ENCODE results near the gene FBXL13. TPM values are rescaled to one million over a fixed set of nuclear protein-coding genes. Genes with fewer than 3 reads are reported as not detected.

The FBXL13 gene
- total RNA-seq, 3 donors from 2014 or later (not counting 1 experiment from before 2014, with no cell fraction given), result 0.70 to 0.89 (median 0.85) TPM

DNA sequence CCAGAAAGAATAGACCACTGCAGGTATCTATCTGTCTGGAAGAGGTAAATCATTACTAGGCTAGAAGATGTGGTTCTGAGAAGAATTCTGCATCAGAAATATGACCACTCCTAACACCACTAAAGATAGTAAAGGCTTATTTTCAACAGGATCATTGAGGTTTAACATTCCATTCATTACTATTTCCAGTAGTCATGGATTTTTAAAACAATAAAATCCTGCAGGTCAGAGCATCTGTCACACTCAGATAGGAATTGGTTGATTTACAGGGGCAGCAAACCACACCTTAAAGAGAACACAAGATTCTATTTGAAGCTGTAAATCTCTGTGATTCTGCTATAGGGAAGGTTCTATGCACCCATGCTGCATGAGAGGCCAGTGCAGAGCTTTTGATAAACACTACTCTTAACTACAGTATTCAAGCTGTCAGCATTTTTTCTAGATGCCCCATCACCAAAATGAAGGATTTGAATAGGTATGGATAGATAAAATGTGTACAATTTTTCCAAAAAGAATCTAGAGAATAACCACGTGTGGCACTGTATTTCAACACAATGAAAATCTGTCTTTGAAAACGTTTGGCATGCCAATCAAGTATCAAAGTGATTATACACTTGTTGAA, 147.2 kb downstream of the FBXL13 start:
- Mint-ChIP-seq H3K27ac (no peak overlapping the region), H3K4me1 (no peaks in the 10 kb centered on the region), H3K9me3 (no peaks in the 10 kb centered on the region), H3K27me3 (ENCODE audit: low read depth in 2 of 2) (no peaks in the 10 kb centered on the region), H3K4me3 (no peak overlapping the region), H3K36me3 (no peaks in the 10 kb centered on the region)
- TF ChIP-seq, protein P1, sequence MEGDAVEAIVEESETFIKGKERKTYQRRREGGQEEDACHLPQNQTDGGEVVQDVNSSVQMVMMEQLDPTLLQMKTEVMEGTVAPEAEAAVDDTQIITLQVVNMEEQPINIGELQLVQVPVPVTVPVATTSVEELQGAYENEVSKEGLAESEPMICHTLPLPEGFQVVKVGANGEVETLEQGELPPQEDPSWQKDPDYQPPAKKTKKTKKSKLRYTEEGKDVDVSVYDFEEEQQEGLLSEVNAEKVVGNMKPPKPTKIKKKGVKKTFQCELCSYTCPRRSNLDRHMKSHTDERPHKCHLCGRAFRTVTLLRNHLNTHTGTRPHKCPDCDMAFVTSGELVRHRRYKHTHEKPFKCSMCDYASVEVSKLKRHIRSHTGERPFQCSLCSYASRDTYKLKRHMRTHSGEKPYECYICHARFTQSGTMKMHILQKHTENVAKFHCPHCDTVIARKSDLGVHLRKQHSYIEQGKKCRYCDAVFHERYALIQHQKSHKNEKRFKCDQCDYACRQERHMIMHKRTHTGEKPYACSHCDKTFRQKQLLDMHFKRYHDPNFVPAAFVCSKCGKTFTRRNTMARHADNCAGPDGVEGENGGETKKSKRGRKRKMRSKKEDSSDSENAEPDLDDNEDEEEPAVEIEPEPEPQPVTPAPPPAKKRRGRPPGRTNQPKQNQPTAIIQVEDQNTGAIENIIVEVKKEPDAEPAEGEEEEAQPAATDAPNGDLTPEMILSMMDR (IDR thresholded peaks at IDR 0.05), result no peak
- H3K4me3 ChIP-seq (ENCODE audit: low read length), result no peak overlapping the region
- H3K27me3 ChIP-seq (ENCODE audit: control insufficient read depth, insufficient read depth, low read length), result no peaks in the 10 kb centered on the region
- H3K27ac ChIP-seq (ENCODE audit: low read length), result no peak overlapping the region
- no peak for DNase-seq
- WGBS (ENCODE audit: insufficient coverage), result 74% methylated on average over 2 of the region's 2 CpGs
- H3K4me1 ChIP-seq (ENCODE audit: control insufficient read depth, insufficient read depth, low read length), result no peaks in the 10 kb centered on the region
- no peaks in the 10 kb centered on the region for H3K9me3 ChIP-seq (ENCODE audit: control insufficient read depth, insufficient read depth, low read length)
- intact Hi-C loops (cut with micrococcal nuclease), result no loop called here
- H3K36me3 ChIP-seq (ENCODE audit: control insufficient read depth, insufficient read depth, low read length), result no peaks in the 10 kb centered on the region
- no peak for ATAC-seq

- Mint-ChIP-seq H3K4me1 (no peaks in the 10 kb centered on the region), H3K27ac (no peak overlapping the region), H3K9me3 (no peaks in the 10 kb centered on the region), H3K27me3 (ENCODE audit: low read depth in 2 of 2) (no peaks in the 10 kb centered on the region), H3K4me3 (no peak overlapping the region), H3K36me3 (no peaks in the 10 kb centered on the region)
- H3K36me3 ChIP-seq (ENCODE audit: control insufficient read depth, insufficient read depth, low read length), result no peaks in the 10 kb centered on the region
- H3K27ac ChIP-seq (ENCODE audit: low read length), result no peak overlapping the region
- TF ChIP-seq, protein P1 (IDR thresholded peaks at IDR 0.05), result no peak
- ATAC-seq (no peak), DNase-seq (no peak)
- no peaks in the 10 kb centered on the region for H3K9me3 ChIP-seq (ENCODE audit: control insufficient read depth, insufficient read depth, low read length)
- H3K27me3 ChIP-seq (ENCODE audit: control insufficient read depth, insufficient read depth, low read length), result no peaks in the 10 kb centered on the region
- no peaks in the 10 kb centered on the region for H3K4me1 ChIP-seq (ENCODE audit: control insufficient read depth, insufficient read depth, low read length)
- intact Hi-C loops (cut with micrococcal nuclease), result no loop called here
- H3K4me3 ChIP-seq (ENCODE audit: low read length), result no peak overlapping the region
These were observed 147.8 kb downstream of the FBXL13 start for GRCh38 chr7:102926783-102927140.

- 64% methylated on average over 4 of the region's 5 CpGs for WGBS (ENCODE audit: insufficient coverage)
- Histone ChIP-seq H3K4me3 (ENCODE audit: low read length) (no peak overlapping the region), H3K27ac (ENCODE audit: low read length) (no peak overlapping the region), H3K4me1 (ENCODE audit: control insufficient read depth, insufficient read depth, low read length) (no peaks in the 10 kb centered on the region), H3K27me3 (ENCODE audit: control insufficient read depth, insufficient read depth, low read length) (no peaks in the 10 kb centered on the region), H3K36me3 (ENCODE audit: control insufficient read depth, insufficient read depth, low read length) (no peaks in the 10 kb centered on the region), H3K9me3 (ENCODE audit: control insufficient read depth, insufficient read depth, low read length) (no peaks in the 10 kb centered on the region)
- ATAC-seq (no peak), DNase-seq (no peak)
- H3K27ac Mint-ChIP-seq, result no peak overlapping the region
- no peak overlapping the region for H3K4me3 Mint-ChIP-seq
- H3K27me3 Mint-ChIP-seq (ENCODE audit: low read depth in 2 of 2), result no peaks in the 10 kb centered on the region
- no peaks in the 10 kb centered on the region for H3K36me3 Mint-ChIP-seq
- TF ChIP-seq, protein P1 (IDR thresholded peaks at IDR 0.05), result no peak
- intact Hi-C loops (cut with micrococcal nuclease), result no loop called here
- no peaks in the 10 kb centered on the region for H3K4me1 Mint-ChIP-seq
- no peaks in the 10 kb centered on the region for H3K9me3 Mint-ChIP-seq
These were observed 148.4 kb downstream of the FBXL13 start for GRCh38 chr7:102925976-102926782.
